Measurements from ENCODE around the gene PRKD3. TPM values are rescaled to one million over a fixed set of nuclear protein-coding genes. Genes with fewer than 3 reads are reported as not detected.

Gene PRKD3
- total and polyA plus RNA-seq, 9 of the 15 experiments (the other 6 are each of a cell fraction or from before 2014, with no cell fraction given): 4.7 to 26.7 (median 17.0) TPM

- TF ChIP-seq, protein P1, sequence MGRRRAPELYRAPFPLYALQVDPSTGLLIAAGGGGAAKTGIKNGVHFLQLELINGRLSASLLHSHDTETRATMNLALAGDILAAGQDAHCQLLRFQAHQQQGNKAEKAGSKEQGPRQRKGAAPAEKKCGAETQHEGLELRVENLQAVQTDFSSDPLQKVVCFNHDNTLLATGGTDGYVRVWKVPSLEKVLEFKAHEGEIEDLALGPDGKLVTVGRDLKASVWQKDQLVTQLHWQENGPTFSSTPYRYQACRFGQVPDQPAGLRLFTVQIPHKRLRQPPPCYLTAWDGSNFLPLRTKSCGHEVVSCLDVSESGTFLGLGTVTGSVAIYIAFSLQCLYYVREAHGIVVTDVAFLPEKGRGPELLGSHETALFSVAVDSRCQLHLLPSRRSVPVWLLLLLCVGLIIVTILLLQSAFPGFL (CRISPR knock-in tag; IDR thresholded peaks at IDR 0.05): no peak
Observed at GRCh38 chr2:37367310-37367709, 42.7 kb upstream of the PRKD3 start (continued).

- ChIA-PET CTCF (ENCODE audit: low intra/inter-chr PET ratio) (no interaction called here), POLR2A (interaction anchor here (0.9 kb wide), 1 partner anchor 12 kb away, joined by 5 read pairs; no protein-coding TSS in a partner anchor)
- no peak for DNase-seq (ENCODE audit: extremely low read depth in 1 of 4, low spot score in 3 of 4)
- H3K4me1 ChIP-seq (replicated peaks in 1 of 2; ENCODE audit: control insufficient read depth in 2 of 2, insufficient read depth in 2 of 2, low read length in 2 of 2): no peaks in the 10 kb centered on the region
- H4K20me1 ChIP-seq (replicated peaks; ENCODE audit: control insufficient read depth, insufficient read depth, low read length): no peaks in the 10 kb centered on the region
- H2AFZ ChIP-seq (ENCODE audit: low read depth, low read length): no peak overlapping the region
- ATAC-seq: no peak
- peaks cover 5 to 14% of the 10 kb centered on the region in 2 experiments; a peak in 3 of 5 replicates for H3K27me3 ChIP-seq (ENCODE audit: control insufficient read depth in 2 of 2, insufficient read depth in 2 of 2, low read length in 2 of 2)
- no peak overlapping the region for H3K4me3 ChIP-seq
- no TSS peak for BruUV-seq (replicated peaks)
- no peaks in the 10 kb centered on the region for H3K36me3 ChIP-seq (ENCODE audit: control insufficient read depth, insufficient read depth, low read length)
- no peak overlapping the region for H3K27ac ChIP-seq (ENCODE audit: extremely low read depth, low read depth, low read length)
- H3K79me2 ChIP-seq (ENCODE audit: control insufficient read depth, insufficient read depth, low read length): no peaks in the 10 kb centered on the region
- no peaks in the 10 kb centered on the region for H3K9me1 ChIP-seq (ENCODE audit: control insufficient read depth, insufficient read depth, low read length)
- H3K9me3 ChIP-seq (replicated peaks; ENCODE audit: control insufficient read depth, insufficient read depth, low read depth, low read length): no peaks in the 10 kb centered on the region
- intact Hi-C loops (cut with micrococcal nuclease): no loop called here
- no peak overlapping the region for H3K4me2 ChIP-seq (ENCODE audit: insufficient read depth, low read length)
- in situ Hi-C loops (cut with MboI): no loop called here
- FAIRE-seq: no peak
- H3K9ac ChIP-seq (ENCODE audit: insufficient read depth in 1 of 2, low read depth in 2 of 2, low read length in 2 of 2): no peak overlapping the region
- 0% methylated on average over 4 of the region's 4 CpGs for WGBS (ENCODE audit: insufficient coverage, low coverage, missing lambda C conversion rate)
- TF ChIP-seq DDX20 (tag; IDR thresholded peaks at IDR 0.05; ENCODE audit: low read depth): no peak
- no peak for TF ChIP-seq ZNF165 (CRISPR knock-in tag; IDR thresholded peaks at IDR 0.05; ENCODE audit: borderline replicate concordance)
- no peak for TF ChIP-seq CREBBP (IDR thresholded peaks at IDR 0.05; ENCODE audit: low read depth, low read length)
- no peak for TF ChIP-seq ZNF224 (CRISPR knock-in tag; IDR thresholded peaks at IDR 0.05)
- no peak for TF ChIP-seq NR1H2 (CRISPR knock-in tag; IDR thresholded peaks at IDR 0.05)
- TF ChIP-seq SIN3B (IDR thresholded peaks at IDR 0.05; ENCODE audit: low read depth): no peak
- no peak for TF ChIP-seq POLR2G (IDR thresholded peaks at IDR 0.05; ENCODE audit: low read depth, low read length)
- no peak for TF ChIP-seq RNF2 (IDR thresholded peaks at IDR 0.05)
- no peak for TF ChIP-seq HIVEP1 (CRISPR knock-in tag; IDR thresholded peaks at IDR 0.05)
- TF ChIP-seq HDAC6 (IDR thresholded peaks at IDR 0.05; ENCODE audit: low read depth, low read length): no peak
- no peak for TF ChIP-seq STAT5A (IDR thresholded peaks at IDR 0.05; ENCODE audit: borderline replicate concordance, low read length)
- TF ChIP-seq CHD1 (IDR thresholded peaks at IDR 0.05; ENCODE audit: low read length): no peak
- no peak for TF ChIP-seq CREB3 (tag; conservative IDR thresholded peaks at IDR 0.05; ENCODE audit: low read depth)
- TF ChIP-seq ZBTB43 (CRISPR knock-in tag; IDR thresholded peaks at IDR 0.05): no peak
- no peak for TF ChIP-seq ZBTB26 (CRISPR knock-in tag; IDR thresholded peaks at IDR 0.05)
Observed at GRCh38 chr2:37366773-37367172, 42.1 kb upstream of the PRKD3 start.
